GM15510 (cell line): ENCODE measurements around the gene THOC7.

Source experiments
- POLR2A ChIP-seq: IDR thresholded peaks from 3 replicates; pipeline ENCODE4 v1.6.1; 2011; ENCODE audit warnings: borderline replicate concordance; ENCODE audit not compliant: insufficient read length; ENCODE audit errors: extremely low read depth

The THOC7 gene

GRCh38 chr3:63791974-63792373 is 71.6 kb downstream of the THOC7 start:
- TF ChIP-seq POLR2A, result no peak
